H9 (cell line): Measurements from ENCODE around the gene NRXN3. TPM values are rescaled to one million over a fixed set of nuclear protein-coding genes. Genes with fewer than 3 reads are reported as not detected.

ENCODE experiments used
- DNase-seq: peaks from one replicate; pipeline ENCODE4 v3.0.0-alpha.2; 2017
- H2AFZ ChIP-seq: one replicate; pipeline ENCODE4 v1.6.1; 2013; ENCODE audit warnings: mild to moderate bottlenecking, low read length, control low read depth, moderate library complexity
- H2AK5ac ChIP-seq: 2 replicates; pipeline ENCODE4 v1.6.1; 2013; ENCODE audit warnings: low read length, control low read depth, mixed read lengths; ENCODE audit not compliant: insufficient read length
- H2BK120ac ChIP-seq: one replicate; pipeline ENCODE4 v1.6.1; 2013; ENCODE audit warnings: low read depth, mild to moderate bottlenecking, low read length, control low read depth, inconsistent platforms; ENCODE audit not compliant: poor library complexity, severe bottlenecking
- H2BK12ac ChIP-seq: 2 replicates; pipeline ENCODE4 v1.6.1; 2013; ENCODE audit warnings: low read length, control low read depth, mixed read lengths, low read depth; ENCODE audit not compliant: insufficient read length
- H2BK15ac ChIP-seq: 2 replicates; pipeline ENCODE4 v1.6.1; 2013; ENCODE audit warnings: low read depth, low read length, control low read depth
- H2BK20ac ChIP-seq: one replicate; pipeline ENCODE4 v1.6.1; 2013; ENCODE audit warnings: low read depth, mild to moderate bottlenecking, low read length, control low read depth, inconsistent platforms; ENCODE audit not compliant: poor library complexity, severe bottlenecking
- H2BK5ac ChIP-seq: 2 replicates; pipeline ENCODE4 v1.6.1; 2013; ENCODE audit warnings: low read length, control low read depth, mixed read lengths; ENCODE audit not compliant: insufficient read length
- H3K14ac ChIP-seq: 2 replicates; pipeline ENCODE4 v1.6.1; 2013; ENCODE audit warnings: low read length, control low read depth; ENCODE audit not compliant: insufficient read depth
- H3K18ac ChIP-seq: 2 replicates; pipeline ENCODE4 v1.6.1; 2013; ENCODE audit warnings: low read depth, mild to moderate bottlenecking, mixed read lengths, low read length, control low read depth; ENCODE audit not compliant: insufficient read length
- H3K23ac ChIP-seq: 2 replicates; pipeline ENCODE4 v1.6.1; 2013; ENCODE audit warnings: low read length, control low read depth, mixed read lengths, low read depth; ENCODE audit not compliant: insufficient read length
- H3K23me2 ChIP-seq: 2 replicates; pipeline ENCODE4 v1.6.1; 2013; ENCODE audit warnings: low read depth, mild to moderate bottlenecking, mixed read lengths, low read length, control low read depth; ENCODE audit not compliant: insufficient read length, poor library complexity, severe bottlenecking
- H3K27ac ChIP-seq: 2 replicates; pipeline ENCODE4 v1.5.1; 2013; ENCODE audit warnings: low read length, control low read depth, mixed read lengths, low read depth; ENCODE audit not compliant: insufficient read length
- H3K27me3 ChIP-seq: 2 replicates; pipeline ENCODE4 v1.6.1; 2013; ENCODE audit warnings: low read length, control low read depth, inconsistent platforms; ENCODE audit not compliant: insufficient read depth
- H3K4ac ChIP-seq: 2 replicates; pipeline ENCODE4 v1.6.1; 2013; ENCODE audit warnings: low read depth, mild to moderate bottlenecking, control low read depth, inconsistent platforms, low read length, moderate library complexity
- H3K4me1 ChIP-seq: 2 replicates; pipeline ENCODE4 v1.6.1; 2013; ENCODE audit warnings: low read length, control low read depth, inconsistent platforms; ENCODE audit not compliant: insufficient read depth
- H3K4me2 ChIP-seq: 2 replicates; pipeline ENCODE4 v1.6.1; 2013; ENCODE audit warnings: low read length, control low read depth, mixed read lengths; ENCODE audit not compliant: insufficient read length, insufficient read depth
- H3K56ac ChIP-seq: 2 replicates; pipeline ENCODE4 v1.6.1; 2013; ENCODE audit warnings: low read depth, mild to moderate bottlenecking, mixed read lengths, low read length, control low read depth; ENCODE audit not compliant: insufficient read length
- H3K79me1 ChIP-seq: 2 replicates; pipeline ENCODE4 v1.6.1; 2013; ENCODE audit warnings: low read depth, mild to moderate bottlenecking, moderate library complexity, low read length, control low read depth, inconsistent platforms; ENCODE audit not compliant: insufficient read depth, poor library complexity, severe bottlenecking
- H3K79me2 ChIP-seq: 2 replicates; pipeline ENCODE4 v1.6.1; 2013; ENCODE audit warnings: low read length, control low read depth, inconsistent platforms; ENCODE audit not compliant: insufficient read depth
- H3K9ac ChIP-seq: 2 replicates; pipeline ENCODE4 v1.6.1; 2013; ENCODE audit warnings: low read length, control low read depth, mixed read lengths; ENCODE audit not compliant: insufficient read length; ENCODE audit errors: extremely low read depth
- H3K9me3 ChIP-seq: one replicate; pipeline ENCODE4 v1.6.1; 2013; ENCODE audit warnings: low read depth, low read length, inconsistent platforms; ENCODE audit not compliant: control insufficient read depth
- H3T11ph ChIP-seq: one replicate; pipeline ENCODE4 v1.6.1; 2013; ENCODE audit warnings: mild to moderate bottlenecking, low read length, control low read depth, inconsistent platforms
- H4K20me1 ChIP-seq: one replicate; pipeline ENCODE4 v1.6.1; 2013; ENCODE audit not compliant: control insufficient read depth, insufficient read length, insufficient read depth
- H4K5ac ChIP-seq: 2 replicates; pipeline ENCODE4 v1.6.1; 2013; ENCODE audit warnings: low read depth, mild to moderate bottlenecking, mixed read lengths, low read length, control low read depth; ENCODE audit not compliant: insufficient read length
- H4K8ac ChIP-seq: replicated peaks from 2 replicates; pipeline ENCODE4 v1.6.1; 2013; ENCODE audit warnings: low read length, control low read depth, mixed read lengths, low read depth; ENCODE audit not compliant: insufficient read length
- H4K91ac ChIP-seq: 2 replicates; pipeline ENCODE4 v1.6.1; 2013; ENCODE audit warnings: low read depth, mild to moderate bottlenecking, moderate library complexity, mixed read lengths, low read length, control low read depth; ENCODE audit not compliant: insufficient read length
- H3K27ac Mint-ChIP-seq, 3 experiments: 2 replicates in 2 of 3; 3 replicates in 1 of 3; pipeline ENCODE4 v1.8.0; 2020 to 2021; ENCODE audit warnings: mixed read lengths in 3 of 3, mild to moderate bottlenecking in 1 of 3, moderate library complexity in 1 of 3
- H3K27me3 Mint-ChIP-seq: 2 replicates; pipeline ENCODE4 v1.8.0; 2021; ENCODE audit warnings: low read depth, mild to moderate bottlenecking, moderate library complexity, mixed read lengths
- H3K36me3 Mint-ChIP-seq, 3 experiments: 2 replicates in 2 of 3; 3 replicates in 1 of 3; pipeline ENCODE4 v1.8.0; 2020 to 2021; ENCODE audit warnings: low read depth in 3 of 3, mixed read lengths in 3 of 3; ENCODE audit not compliant: insufficient read depth in 1 of 3
- H3K4me1 Mint-ChIP-seq, 2 experiments: 2 replicates each; pipeline ENCODE4 v1.8.0; 2020; ENCODE audit warnings: mixed read lengths in 2 of 2
- H3K4me3 Mint-ChIP-seq, 2 experiments: 2 replicates in 1 of 2; 3 replicates in 1 of 2; pipeline ENCODE4 v1.8.0; 2020 to 2021; ENCODE audit warnings: mild to moderate bottlenecking in 2 of 2, mixed read lengths in 2 of 2, moderate library complexity in 1 of 2
- H3K9me3 Mint-ChIP-seq, 2 experiments: 2 replicates in 1 of 2; 3 replicates in 1 of 2; pipeline ENCODE4 v1.8.0; 2020; ENCODE audit warnings: mild to moderate bottlenecking in 2 of 2, mixed read lengths in 2 of 2, moderate library complexity in 1 of 2
- WGBS: extraction: QIAGEN DNeasy Blood & Tissue Kit; methylation state at CpG from one replicate; pipeline ENCODE4 v1.1.7; 2013; ENCODE audit warnings: missing lambda C conversion rate, low lambda C conversion rate, mixed read lengths; ENCODE audit not compliant: insufficient read length; ENCODE audit errors: extremely low coverage; 5-methylcytosine and 5-hydroxymethylcytosine counted together
- total RNA-seq: library from RNA; stranded (reverse); gene quantifications from 2 replicates; pipeline ENCODE4 v1.2.1, GENCODE V29; 2021
- TF ChIP-seq, protein P1 (sequence below): fragments of 200-600 bp; sonication (generic); conservative IDR thresholded peaks from 3 replicates; pipeline ENCODE4 v1.8.0; 2021; ENCODE audit warnings: antibody characterized with exemption, mild to moderate bottlenecking

Gene NRXN3
- total RNA-seq, 1 experiment from 2014 or later = 1.8 TPM

DNA sequence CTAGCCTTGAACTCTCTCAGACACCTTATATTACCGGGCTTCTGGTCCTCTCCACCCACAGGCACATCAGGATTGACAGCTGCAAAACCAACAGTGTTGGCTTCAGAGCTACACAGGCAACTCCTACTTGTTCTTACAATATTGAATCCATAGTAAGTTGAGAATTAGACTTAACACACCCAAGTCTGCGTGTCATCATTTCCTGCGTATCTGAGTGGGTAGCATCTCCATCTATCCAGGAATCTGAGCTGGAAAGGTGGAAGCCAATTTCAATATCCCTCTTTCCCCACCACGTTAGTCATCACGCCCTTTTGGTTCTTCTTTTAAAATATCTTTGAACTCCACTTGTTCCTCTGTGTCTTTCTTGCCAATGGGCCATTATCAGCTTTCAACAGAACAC, 37.2 kb downstream of the NRXN3 start:
- Mint-ChIP-seq H3K27ac (no peak overlapping the region), H3K9me3 (peaks cover 2 to 7% of the 10 kb centered on the region in 2 experiments; a peak in 1 of 5 replicates), H3K4me3 (no peak overlapping the region), H3K36me3 (peaks cover 0 to 4% (median 0%) of the 10 kb centered on the region in 3 experiments; a peak in 2 of 7 replicates), H3K27me3 (no peaks in the 10 kb centered on the region), H3K4me1 (peaks cover 10 to 14% of the 10 kb centered on the region in 2 experiments)
- Histone ChIP-seq H4K91ac (no peak overlapping the region), H3K56ac (no peak overlapping the region), H4K20me1 (no peaks in the 10 kb centered on the region), H3K9ac (no peak overlapping the region), H4K8ac (no peak overlapping the region), H2BK12ac (no peak overlapping the region), H3K4me1 (no peaks in the 10 kb centered on the region), H3K27ac (no peak overlapping the region), H2AK5ac (no peak overlapping the region), H3K27me3 (no peaks in the 10 kb centered on the region), H3K79me2 (no peaks in the 10 kb centered on the region), H3K18ac (no peak overlapping the region), H2AFZ (no peak overlapping the region), H3T11ph (no peak overlapping the region), H3K23ac (no peak overlapping the region), H3K23me2 (no peaks in the 10 kb centered on the region), H3K4ac (no peak overlapping the region), H3K14ac (no peak overlapping the region), H2BK15ac (no peak overlapping the region), H3K9me3 (no peaks in the 10 kb centered on the region), H2BK5ac (no peak overlapping the region), H2BK20ac (no peak overlapping the region), H4K5ac (no peak overlapping the region), H3K79me1 (no peaks in the 10 kb centered on the region), H3K4me2 (no peak overlapping the region), H2BK120ac (no peak overlapping the region)
- WGBS = no CpG with 5 or more reads among the region's 5 CpGs
- DNase-seq = no peak
- TF ChIP-seq, protein P1, sequence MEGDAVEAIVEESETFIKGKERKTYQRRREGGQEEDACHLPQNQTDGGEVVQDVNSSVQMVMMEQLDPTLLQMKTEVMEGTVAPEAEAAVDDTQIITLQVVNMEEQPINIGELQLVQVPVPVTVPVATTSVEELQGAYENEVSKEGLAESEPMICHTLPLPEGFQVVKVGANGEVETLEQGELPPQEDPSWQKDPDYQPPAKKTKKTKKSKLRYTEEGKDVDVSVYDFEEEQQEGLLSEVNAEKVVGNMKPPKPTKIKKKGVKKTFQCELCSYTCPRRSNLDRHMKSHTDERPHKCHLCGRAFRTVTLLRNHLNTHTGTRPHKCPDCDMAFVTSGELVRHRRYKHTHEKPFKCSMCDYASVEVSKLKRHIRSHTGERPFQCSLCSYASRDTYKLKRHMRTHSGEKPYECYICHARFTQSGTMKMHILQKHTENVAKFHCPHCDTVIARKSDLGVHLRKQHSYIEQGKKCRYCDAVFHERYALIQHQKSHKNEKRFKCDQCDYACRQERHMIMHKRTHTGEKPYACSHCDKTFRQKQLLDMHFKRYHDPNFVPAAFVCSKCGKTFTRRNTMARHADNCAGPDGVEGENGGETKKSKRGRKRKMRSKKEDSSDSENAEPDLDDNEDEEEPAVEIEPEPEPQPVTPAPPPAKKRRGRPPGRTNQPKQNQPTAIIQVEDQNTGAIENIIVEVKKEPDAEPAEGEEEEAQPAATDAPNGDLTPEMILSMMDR = no peak
